CD4-positive, alpha-beta T cell treated with Interleukin-17A for 4 hours (primary cell): ENCODE data around the gene NLRC4.
"Not testable (repeated sequence)": the region's sequence is repeated elsewhere in the genome, so short reads cannot be mapped to it uniquely, and the experiment has no call there.

Experiments used
- DNase-seq: peaks from one replicate; pipeline ENCODE4 v3.0.0-alpha.2; 2020; ENCODE audit warnings: mixed read lengths

Gene NLRC4

GRCh38 chr2:32264422-32265105 is at the start of gene NLRC4:
TSS of gene NLRC4 (minus strand) at chr2:32264886. CDS start at chr2:32256775, 8,111 bp downstream.
- DNase-seq: no peak

DNA sequence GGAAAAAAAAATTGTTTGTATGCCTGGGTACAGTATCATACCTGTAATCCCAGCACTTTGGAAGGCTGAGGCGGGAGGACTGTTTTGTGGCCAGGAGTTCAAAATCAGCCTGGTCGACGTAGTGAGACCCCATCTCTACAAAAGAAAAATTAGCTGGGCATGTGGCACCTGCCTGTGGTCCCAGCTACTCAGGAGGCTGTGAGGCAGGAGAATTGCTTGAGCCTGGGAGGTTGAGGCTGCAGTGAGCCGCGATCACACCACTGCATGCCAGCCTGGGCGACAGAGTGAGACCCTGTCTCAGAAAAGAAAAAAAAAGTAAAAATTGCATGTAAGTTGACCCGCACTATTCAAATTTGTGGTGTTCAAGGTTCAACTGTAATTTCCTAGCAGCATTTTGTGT is 45.9 kb upstream of the NLRC4 start:
- no peak for DNase-seq

DNA sequence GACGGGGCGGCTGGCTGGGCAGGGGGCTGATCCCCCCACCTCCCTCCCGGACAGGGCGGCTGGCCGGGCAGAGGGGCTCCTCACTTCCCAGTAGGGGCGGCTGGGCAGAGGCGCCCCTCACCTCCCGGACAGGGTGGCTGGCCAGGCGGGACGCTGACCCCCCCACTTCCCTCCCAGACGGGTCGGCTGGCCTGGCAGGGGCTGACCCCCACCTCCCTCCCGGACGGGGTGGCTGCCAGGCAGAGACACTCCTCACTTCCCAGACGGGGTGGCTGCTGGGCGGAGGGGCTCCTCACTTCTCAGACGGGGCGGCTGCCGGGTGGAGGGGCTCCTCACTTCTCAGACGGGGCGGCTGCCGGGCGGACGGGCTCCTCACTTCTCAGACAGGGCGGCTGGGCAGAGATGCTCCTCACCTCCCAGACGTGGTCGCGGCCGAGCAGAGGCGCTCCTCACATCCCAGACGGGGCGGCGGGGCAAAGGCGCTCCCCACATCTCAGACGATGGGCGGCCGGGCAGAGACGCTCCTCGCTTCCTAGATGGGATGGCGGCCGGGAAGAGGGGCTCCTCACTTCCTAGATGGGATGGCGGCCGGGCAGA is 29.4 kb upstream of the NLRC4 start:
- DNase-seq: not testable (repeated sequence)

GRCh38 chr2:32293493-32293892 is 28.8 kb upstream of the NLRC4 start:
- not testable (repeated sequence) for DNase-seq

DNA sequence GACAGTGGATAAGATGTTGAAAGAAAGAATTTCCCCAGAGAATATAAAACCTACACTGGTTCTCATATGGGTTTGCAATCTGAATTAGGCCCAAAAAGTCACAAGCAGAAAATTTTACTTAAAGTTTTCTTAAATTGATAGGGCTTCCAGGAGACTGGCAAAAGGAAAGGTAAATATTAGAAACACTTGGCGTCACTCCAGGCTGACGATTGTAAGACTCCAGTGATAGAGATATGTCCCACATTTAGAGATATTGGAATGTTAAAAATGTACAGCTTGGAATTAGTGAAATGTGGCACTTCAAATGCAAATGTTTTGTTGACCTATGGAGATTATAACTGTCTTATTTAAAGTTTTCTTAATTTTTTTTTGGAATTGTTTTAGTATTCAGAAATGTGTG is 27.1 kb upstream of the NLRC4 start:
- no peak for DNase-seq

GRCh38 chr2:32290000-32290339 is 25.3 kb upstream of the NLRC4 start:
- no peak for DNase-seq

- no peak for DNase-seq
These were observed 24.7 kb upstream of the NLRC4 start for GRCh38 chr2:32289165-32289999.

DNA sequence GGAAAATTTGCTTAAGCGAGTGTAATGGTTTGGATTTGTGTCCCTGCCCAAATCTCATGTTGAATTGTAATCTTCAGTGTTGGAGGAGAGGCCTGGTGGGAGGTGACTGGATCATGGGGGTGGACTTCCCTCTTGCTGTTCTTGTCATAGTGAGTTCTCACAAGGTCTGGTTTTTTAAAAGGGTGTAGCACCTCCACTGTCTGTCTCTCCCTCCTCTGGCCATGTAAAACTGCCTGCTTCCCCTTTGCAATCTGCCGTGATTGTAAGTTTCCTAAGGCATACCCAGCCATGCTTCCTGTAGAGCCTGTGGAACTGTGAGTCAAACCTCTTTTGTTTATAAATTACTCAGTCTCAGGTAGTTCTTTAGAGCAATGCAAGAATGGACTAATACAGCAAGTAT is 19.6 kb upstream of the NLRC4 start:
- DNase-seq: no peak

DNA sequence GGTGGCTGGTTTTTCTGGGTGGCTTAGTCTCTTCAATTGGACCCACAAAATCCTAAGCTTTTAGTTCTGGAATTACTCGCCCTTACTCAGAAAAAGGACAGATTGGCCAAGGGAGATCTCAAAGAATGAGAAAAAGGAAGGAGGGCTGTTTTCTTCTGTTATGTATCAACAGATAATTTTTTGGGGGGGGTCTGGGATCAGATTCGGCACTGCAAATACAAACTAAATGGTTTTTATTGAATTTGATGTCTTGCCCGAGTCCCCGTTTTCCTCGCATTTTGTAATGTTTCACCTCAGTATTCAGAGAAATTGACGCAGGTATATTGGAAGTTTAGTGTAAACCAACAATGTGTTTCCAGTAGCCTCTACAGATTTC is 13.8 kb upstream of the NLRC4 start:
- no peak for DNase-seq

DNA sequence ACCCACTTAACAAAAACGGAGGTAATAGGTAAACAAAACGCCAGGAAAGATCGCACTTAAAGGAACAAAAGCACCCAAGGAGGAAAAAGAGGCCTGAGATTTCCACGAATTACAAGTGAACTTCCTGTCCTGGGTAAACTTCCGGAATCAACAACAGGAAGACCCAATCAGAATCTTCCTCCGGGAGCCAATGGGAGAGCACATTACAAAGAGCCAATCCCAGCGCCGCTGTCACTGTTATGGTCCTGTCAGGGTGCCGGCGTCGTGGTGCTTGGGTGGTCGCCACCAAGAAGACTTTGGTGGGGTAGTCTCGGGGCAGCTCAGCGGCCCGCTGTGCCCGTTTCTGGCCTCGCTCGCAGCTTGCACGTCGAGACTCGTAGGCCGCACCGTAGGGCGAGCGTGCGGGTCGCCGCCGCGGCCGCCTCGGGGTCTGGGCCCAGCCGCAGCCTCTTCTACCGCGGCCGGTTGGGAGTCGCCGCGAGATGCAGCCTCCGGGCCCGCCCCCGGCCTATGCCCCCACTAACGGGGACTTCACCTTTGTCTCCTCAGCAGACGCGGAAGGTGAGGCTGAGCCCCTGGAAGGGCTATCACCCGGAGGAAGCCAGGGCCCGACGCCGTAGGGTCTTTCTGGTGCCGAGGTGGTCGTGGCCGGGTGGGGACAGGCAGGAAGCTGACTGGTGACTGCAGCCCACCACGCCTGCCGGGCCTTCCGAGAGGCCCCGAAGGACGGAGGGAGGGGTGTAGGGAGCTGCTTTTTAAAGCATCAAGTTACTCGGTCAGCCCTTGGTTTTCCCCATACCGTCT is 13.2 kb upstream of the NLRC4 start, which contains the start of gene YIPF4:
YIPF4 (plus strand) TSS at position 231 of the 804 bp plus-strand sequence; CDS start at position 483, 252 bp downstream.
- peak; percentile 85 for DNase-seq

DNA sequence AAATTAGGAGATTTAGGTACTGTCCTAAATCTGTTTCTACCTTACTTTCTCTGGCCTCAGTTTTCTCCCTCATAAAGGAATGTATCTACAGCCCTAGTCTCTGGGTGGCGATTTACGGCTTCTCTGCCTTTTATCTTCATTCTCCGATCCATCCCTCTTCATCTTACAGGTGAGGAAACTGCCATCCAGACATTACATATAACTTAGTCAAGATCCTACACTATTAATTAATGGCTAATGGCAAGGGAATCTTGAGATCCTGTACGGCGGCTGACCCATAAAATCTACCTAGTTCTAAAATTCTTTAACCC is 12.6 kb upstream of the NLRC4 start:
- no peak for DNase-seq

DNA sequence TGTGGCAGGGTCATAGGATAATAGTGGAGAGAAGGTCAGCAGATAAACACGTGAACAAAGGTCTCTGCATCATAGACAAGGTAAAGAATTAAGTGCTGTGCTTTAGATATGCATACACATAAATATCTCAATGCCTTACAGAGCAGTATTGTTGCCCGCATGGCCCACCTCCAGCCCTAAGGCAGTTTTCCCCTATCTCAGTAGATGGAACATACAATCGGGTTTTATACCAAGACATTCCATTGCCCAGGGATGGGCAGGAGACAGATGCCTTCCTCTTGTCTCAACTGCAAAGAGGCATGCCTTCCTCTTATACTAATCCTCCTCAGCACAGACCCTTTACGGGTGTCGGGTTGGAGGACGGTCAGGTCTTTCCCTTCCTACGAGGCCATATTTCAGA is 11.1 kb upstream of the NLRC4 start:
- DNase-seq: not testable (repeated sequence)

DNA sequence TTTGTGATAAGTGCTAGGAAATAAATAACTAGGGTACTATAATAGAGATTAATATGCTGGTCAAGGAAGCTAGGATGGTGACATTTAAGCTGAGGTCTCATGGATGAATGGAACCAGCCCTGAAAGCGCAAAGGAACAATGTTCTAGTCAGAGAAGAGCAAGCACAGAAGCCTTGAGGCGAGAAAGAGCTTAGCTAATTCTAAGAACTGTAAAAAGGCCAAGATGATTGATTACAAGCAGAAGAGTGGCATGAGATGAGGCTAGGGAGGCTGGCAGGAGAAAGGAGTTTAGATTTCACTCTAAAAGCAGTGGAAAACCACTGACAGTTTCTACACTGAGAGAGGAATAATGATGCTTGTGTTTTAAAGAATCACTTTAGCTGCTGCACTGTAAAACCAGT is 9.6 kb upstream of the NLRC4 start:
- DNase-seq: no peak

- DNase-seq: no peak
These were observed 7.6 kb upstream of the NLRC4 start for GRCh38 chr2:32272279-32272678.

DNA sequence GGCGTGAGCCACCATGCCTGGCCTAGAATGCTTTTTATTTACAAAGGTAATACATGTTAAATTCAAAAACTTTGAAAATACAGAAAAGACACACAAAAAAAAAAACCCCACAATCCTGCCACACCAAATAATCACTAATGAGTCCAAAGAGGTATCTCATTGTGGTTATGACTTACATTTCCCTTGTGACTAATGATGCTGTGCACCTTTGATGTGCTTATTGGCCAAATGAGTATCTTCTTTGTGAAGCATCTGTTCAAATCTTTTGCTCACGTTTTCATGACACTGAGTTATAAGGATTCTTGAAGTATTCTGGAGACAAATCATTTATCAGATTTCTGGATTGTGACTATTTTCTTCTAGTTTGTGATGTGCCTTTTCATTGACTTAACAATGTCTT is 6.4 kb upstream of the NLRC4 start:
- DNase-seq: no peak

DNA sequence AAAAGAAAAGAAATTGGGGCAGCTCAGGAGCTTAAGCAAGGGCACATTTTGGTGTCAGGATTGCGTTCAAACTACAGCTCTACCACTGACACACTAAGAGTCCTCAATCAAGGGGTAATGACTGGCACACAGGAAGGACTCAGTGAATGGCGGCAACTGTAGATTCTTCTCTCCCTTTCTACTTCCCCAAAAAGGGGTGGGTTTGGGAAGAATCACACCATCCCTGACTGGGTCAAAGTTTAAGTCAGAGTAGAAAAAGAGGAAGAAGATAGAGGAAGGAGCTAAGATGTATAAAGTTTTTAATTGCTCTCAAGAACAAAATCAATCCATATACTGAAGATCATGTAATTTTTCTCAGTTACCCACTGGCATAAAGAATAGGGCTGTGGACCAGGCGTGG is 2.6 kb downstream of the NLRC4 start:
- no peak for DNase-seq

DNA sequence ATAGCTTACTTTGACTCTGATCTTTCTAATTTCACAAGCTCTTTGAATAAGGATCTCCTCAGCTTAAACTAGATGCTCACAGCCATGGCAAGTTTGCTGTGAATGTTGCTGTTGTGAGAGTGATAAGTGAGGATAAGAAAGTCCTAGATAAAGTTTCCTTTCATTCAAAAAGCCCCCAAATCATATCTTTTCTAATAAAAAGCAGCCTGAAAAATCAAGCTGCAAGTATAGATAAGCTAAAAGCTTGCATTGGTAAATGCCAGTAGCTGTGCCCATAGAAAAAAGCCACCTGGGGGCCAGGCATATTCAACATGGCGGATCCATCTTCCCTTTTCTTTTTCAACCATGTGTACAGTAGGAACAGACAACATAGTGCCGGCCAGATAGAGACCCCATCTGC is 4.3 kb downstream of the NLRC4 start:
- DNase-seq: no peak

- no peak for DNase-seq
These were observed 6.4 kb downstream of the NLRC4 start for GRCh38 chr2:32258242-32258641.

- no peak for DNase-seq
These were observed 14.4 kb downstream of the NLRC4 start for GRCh38 chr2:32250290-32250689.

- DNase-seq: no peak
These were observed 14.9 kb downstream of the NLRC4 start for GRCh38 chr2:32249731-32250236.

GRCh38 chr2:32248299-32248698 is 16.4 kb downstream of the NLRC4 start:
- no peak for DNase-seq

DNA sequence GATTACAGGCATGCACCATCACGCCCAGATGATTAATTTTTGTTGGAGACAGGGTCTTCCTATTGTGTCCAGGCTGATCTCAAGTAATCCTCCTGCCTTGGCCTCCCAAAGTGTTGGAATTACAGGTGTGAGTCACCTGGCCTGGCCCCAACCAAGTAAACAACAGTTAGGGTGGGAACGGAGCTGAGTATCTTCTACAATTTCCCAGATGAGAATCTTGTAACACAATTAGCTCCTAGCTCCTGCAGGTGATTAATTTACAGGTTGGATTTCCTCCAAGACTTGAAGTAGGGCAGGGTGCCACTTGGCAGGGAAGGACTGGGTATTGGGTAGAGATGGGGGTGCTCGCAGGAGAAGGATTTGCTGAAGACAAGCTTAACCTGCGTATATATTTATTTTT is 17.8 kb downstream of the NLRC4 start:
- no peak for DNase-seq

DNA sequence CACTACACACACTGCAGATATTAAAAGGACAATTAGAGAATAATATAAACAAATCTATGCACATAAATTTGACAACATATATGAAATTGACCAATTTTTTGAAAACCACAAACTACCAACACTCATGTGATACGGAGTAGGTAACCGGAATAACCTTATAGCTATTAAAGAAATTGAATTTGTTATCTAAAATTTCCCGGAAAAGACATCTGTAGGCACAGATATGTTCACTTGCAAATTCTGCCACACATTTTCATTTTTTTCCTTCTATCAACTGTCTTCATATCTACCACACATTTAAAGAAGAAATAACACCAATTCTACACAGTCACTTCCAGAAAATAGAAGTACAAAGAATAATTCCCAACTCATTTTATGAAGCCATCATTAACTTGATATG is 22.4 kb downstream of the NLRC4 start:
- no peak for DNase-seq
